ENCODE measurements around the gene EXPH5.

GRCh38 chr11:108629274-108629673, 35.7 kb upstream of the EXPH5 start:
- TF ChIP-seq CTCF (IDR thresholded peaks at IDR 0.05; ENCODE audit: low read depth, low read length, poor library complexity, severe bottlenecking): no peak
- TF ChIP-seq EZH2phosphoT487 (IDR thresholded peaks at IDR 0.05; ENCODE audit: borderline replicate concordance, low read length): no peak
